ENCODE results near the gene DMD.
A peak's percentile ranks its signal among the peaks of the same experiment; 100 is the strongest.
"Not testable (repeated sequence)": the region's sequence is repeated elsewhere in the genome, so short reads cannot be mapped to it uniquely, and the experiment has no call there.

The DMD gene

DNA sequence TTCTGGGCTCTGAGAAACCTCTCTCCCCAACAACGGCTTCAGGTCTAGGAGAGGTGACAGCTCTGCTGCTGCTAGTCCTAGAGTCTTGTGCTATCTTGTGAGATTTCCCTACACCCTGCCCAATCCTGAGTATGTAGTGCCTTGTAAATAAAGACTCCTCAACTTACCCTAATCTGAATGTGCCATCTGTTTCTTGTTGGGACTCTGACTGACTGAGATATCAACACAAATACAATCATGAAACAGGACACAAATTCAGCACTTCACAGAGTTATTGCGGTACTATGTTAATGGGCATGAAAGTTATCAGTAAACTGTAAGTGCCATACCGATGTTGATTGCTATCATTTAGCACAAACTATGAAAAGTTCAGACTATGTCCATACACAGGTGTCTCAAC, 1610.5 kb downstream of the DMD start:
- DNase-seq (ENCODE audit: low spot score) = no peak

DNA sequence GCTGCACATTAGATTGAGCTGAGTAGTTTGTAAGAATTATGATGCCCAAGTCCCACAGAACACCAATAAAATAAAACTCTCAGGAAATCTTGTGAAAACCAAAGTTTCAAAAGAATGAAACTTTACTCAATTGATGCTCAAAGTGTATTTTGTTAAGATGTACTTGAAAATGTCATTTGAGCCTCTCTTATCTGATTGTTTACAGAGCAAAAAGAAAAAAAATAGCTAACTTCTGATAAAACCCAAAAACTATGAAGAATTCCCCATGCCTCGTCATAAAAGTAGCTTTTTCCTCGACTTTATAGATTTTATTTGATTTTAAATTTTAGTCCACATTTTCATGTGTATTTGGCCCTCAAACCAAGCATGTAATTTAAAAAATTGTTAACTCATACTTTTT, 1618.0 kb downstream of the DMD start:
- no peak for DNase-seq (ENCODE audit: low spot score)

DNA sequence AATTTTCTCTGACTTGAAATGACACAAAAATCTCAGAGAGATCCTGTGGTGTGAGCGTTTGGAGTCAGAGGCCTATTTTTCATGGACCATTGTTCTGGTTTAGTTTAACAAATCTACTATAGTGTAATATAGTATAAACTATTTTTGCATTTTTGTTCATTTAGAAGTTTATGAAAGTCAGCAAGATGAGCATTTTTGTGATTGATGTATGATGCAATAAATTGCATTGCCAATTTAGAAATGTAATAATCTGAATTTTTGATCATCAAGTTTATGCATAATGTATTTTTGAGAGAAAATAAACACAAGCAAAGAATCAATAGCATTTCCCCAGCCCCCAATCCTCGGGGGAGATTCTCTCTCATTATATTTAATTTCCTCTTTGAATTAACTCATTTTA, 1620.0 kb downstream of the DMD start:
- DNase-seq (ENCODE audit: low spot score) = no peak

DNA sequence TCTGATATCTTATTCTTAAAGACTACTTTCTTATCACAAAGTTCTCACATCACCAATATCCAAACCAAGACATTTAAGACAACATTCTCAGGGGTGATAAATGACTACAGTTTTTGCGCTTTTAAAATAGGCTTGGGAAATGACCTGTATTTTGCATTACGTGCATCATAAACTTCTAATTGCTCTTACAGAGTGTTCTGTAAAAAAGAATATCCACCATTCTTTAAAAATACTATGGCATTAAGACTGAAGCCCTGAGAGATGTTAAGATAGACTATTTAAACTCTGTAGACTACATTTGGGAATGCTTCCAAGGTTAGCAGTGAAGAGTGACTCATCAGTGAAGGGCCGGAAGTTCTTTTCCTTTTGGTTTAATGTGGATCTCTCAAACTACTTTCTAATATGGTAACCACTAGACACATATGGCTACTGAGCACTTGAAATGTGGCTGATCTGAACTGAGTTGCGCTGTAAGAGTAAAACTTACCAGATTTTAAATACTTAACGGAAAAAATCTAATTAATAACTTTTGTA, 1620.7 kb downstream of the DMD start:
- DNase-seq (ENCODE audit: low spot score) = peak; percentile 3

DNA sequence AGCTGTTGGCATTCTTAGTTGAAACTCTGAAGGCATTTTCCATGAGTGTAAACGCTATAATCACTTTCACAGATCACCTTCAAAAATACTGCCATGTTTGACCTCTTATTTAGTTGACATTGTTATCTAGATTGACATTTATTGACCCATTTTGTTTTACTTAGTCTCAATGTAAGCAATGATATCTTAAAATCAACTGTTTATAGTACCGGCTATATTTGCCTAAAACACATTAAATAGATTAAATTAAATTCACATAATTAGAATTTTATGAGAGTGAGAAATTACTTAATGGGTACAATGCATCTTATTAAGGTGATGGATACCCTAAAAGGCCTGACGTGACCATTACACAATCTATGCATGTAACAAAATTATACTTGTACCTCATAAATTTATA, 1621.8 kb downstream of the DMD start:
- DNase-seq (ENCODE audit: low spot score) = no peak

DNA sequence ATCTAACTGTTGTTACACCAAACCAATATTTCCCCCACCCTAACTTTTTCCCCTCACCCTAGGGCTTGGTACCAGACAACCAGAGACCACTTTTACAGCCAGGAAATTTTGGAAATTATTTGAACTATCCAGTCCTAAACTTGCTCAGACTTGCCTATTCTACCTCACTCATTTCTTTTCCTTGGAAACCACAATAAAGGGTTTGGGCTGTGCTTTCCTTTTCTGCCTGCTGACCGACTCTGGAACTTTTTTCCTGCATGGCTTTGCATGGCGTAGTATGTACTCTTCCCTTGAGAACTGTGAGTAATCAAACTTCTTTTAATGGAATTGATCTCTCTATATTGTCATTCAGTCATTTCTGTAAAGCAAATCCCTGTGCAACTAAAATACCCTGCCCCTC, 1623.0 kb downstream of the DMD start:
- DNase-seq (ENCODE audit: low spot score) = no peak

DNA sequence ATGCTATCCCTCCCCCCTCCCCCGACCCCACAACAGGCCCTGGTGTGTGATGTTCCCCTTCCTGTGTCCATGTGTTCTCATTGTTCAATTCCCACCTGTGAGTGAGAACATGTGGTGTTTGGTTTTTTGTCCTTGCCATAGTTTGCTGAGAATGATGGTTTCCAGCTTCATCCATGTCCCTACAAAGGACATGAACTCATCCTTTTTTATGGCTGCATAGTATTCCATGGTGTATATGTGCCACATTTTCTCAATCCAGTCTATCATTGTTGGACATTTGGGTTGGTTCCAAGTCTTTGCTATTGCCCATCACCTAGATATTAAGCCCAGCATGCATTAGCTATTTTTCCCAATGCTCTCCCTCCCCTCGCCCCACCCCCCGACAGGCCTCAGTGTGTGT, 1627.5 kb downstream of the DMD start:
- not testable (repeated sequence) for DNase-seq (ENCODE audit: low spot score)

DNA sequence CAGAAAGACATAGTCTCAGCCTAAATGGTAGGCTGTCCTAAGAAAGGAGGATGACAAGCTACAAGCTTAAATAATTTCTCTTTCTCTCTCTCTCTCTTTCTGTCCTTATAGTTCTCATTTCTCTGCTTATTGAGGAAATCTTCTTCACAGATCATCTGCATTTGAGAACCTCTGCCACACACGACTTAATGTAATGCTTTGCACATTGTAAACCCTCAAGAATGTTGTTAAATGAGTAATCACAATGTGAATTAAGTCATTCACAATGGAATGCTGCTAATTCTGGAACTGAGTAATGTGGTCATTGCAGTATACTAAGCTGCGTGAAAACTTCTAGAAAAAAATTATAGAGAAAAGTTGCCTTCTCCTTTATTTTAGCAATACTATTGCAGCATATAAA, 1630.6 kb downstream of the DMD start:
- DNase-seq (ENCODE audit: low spot score) = no peak

DNA sequence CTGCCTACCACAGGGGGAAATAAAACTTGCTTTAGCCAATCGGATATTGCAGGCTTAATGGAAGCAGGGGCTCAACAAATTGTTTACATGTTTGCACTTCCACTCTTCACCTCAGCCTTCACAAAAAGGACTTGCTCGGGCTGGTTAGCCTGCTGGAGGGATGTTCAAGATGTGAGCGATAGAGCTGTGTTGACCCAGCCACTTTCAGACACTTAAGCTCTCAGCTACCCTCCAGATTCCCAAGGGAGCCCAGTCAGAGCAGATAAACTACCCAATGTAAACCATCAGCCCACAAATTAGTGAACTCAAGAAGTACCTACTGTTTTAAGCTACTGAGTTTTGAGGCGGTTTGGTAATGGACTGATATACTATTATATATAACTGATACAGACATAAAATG, 1631.1 kb downstream of the DMD start:
- DNase-seq (ENCODE audit: low spot score) = no peak

DNA sequence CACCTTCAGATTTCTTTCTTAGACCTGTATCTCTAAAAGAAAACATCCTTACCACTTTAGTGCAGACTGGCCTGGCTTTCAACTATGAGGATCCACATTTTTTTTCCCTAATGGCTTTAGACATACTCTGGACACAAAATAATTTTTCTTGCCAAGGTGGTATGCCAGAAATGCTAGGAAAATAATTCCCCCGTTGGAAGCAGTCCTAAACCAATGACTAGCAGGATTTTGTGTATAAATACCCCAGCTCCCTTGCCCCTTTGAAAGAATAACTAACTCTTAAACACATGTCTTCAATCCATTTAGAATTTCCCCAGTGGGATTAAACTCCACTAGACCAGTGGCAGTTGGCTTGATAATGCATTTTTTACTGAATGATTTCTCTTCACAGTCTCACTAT, 1639.0 kb downstream of the DMD start:
- no peak for DNase-seq (ENCODE audit: low spot score)

DNA sequence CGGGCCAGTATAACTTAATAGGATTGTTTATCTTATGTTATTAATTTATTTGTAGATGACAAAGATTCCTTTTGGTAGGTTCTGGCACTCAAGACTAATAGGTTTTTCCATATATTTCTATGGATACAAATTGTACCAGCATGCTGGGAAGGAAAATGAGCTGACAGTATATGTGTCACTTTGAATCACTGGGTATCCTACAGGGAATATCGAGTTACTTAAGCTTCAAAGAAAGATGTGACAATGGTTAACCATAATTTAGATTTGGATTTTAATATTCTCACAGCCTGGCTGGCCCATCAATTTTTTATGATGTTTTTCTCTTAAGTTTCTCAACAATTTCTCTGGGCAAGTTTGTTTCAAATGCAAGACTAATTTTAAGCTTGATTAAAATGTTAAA, 1640.7 kb downstream of the DMD start:
- DNase-seq (ENCODE audit: low spot score) = no peak

DNA sequence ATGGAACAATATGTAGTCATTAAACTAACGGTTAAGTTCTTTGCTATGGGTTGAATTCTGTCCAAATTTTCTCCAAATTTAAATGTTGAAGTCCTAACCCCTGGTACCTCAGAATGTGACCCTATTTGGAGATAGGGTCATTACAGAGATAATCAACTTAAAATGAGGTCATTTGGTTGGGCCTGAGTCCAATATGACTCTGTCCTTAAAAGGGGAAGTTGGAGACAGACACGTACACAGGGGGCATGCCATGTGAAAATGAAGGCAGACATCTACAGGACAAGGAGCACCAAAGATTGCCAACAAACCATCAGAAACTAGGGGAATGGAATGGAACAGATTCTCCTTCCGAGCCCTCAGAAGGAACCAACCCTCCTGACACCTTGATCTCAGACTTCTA, 1647.6 kb downstream of the DMD start:
- no peak for DNase-seq (ENCODE audit: low spot score)

DNA sequence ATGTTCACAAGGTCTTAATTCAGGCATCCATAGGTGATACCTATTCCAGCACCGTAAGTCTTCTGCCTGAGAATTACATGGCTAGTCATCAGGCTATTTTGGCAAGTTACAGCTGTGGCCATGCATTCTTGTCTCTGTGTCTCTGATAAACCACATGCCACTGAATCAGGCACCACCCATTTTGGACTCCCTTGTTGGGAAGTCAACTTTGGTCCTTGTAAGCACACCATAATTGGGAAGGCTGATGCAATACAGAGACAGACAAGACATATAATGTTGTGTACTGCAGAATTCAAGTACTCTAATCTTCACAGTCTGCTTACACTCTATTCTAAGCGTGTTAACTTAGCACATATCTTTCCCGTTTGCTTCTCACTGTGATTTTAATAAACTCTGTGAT, 1655.8 kb downstream of the DMD start:
- no peak for DNase-seq (ENCODE audit: low spot score)

DNA sequence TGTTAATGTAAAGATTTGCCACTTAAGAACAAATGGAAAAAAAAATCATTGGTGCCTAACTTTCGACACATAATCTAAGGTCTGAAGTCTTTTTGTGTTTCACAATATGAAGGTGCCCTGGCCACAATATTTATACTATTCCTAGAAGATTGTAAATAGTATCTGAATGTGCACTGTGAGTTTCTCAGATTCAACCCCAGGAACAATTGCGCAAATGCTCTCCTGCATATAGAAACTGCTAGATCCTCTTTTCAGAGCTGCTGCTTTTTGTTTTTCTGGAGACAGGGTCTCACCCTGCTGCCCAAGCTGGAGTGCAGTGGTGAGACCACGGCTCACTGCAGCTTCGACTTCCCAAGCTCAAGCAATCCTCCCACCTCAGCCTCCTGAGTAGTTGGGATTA, 1659.4 kb downstream of the DMD start:
- no peak for DNase-seq (ENCODE audit: low spot score)

DNA sequence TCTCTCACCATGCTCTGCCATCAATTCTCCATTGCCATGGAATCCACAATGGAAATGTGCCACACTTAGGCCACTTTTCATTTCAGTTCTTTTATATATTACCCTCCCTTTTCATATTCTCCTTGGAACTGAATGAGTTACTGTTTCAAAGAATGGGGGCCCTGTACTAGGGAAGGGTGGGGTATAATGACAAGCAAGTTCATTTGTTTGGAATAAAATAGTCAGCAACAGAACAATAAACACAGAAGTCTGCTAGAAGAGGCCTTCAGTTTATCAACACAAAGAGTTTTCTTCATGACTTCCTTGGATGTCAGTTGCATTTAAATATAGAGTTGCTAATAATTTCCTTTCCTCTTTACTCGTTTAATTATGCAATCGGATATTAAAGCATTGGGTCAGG, 1661.2 kb downstream of the DMD start:
- DNase-seq (ENCODE audit: low spot score) = peak; percentile 31

DNA sequence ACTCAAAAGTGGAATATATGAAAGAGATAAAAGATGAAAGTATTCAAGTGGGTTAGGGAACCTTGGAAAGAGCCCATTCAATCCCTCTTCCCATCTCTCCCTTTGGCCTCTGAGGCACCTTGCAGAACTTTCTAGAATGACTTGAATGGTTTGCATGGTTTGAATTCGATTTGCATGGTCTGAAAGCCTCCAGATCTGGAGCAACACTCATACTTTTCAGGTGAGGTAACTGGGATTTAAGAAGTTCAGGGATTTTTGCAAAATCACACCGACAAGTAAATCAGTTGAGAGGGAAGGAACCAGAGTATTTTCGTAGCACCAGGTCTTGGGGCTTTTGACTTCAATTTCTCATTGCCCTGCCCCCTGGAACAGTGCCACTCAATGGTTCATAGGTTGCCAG, 1663.5 kb downstream of the DMD start:
- no peak for DNase-seq (ENCODE audit: low spot score)

DNA sequence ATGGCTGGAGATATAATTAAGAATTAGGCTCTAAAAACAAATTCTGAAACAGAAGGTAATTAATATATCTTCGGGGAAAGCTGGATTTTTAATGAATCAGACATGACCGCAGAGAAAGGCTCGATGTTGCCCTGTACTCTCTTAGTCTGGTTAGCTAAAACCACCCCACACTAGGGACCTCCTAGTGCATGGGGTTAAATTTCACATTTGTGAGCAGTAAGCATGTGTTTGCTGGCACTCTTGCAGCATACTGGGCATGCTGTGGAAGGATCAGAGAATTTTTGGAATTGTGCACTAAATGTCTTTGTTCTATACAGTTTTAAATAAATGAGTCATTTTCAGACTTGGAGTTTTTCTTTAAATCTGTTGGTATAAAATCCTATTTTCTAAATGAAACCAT, 1663.9 kb downstream of the DMD start:
- DNase-seq (ENCODE audit: low spot score) = no peak

DNA sequence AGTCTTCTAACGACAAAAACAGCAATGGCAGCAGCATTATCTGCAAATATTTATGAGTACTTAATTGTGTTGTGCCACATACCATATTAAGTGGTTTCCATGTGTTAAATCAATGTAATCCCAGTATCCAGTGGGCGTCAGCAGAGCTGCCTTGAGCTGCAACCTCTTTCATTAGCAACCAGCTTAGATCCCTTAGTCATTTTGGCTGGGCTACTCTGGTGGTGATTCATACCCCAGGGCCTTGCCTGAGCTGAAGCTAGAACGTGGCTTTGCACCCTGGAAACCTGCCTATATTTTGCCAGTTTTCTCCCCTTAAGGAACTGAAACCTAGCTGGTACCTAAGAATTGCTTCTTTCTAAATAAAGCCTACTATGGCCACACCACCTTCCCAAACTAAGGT, 1665.2 kb downstream of the DMD start:
- DNase-seq (ENCODE audit: low spot score) = no peak

DNA sequence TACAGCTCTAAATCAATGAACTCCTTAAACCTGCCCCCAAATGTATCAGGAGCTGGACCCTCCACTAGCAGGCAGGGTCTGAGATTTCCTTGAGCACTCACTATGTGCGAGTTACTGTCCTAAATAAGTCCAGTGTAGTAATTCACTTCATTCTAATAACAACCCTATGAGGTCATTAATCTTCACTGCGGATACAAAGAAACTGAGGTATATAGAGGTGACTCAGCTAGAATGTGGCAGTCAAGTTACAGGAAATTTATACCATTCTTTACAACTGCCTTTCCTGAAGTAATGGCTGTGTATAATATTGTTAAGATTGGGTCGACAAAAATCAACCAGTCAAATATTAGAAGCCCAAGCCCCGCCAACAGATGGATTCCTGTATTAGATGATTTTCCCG, 1665.6 kb downstream of the DMD start:
- DNase-seq (ENCODE audit: low spot score) = no peak

DNA sequence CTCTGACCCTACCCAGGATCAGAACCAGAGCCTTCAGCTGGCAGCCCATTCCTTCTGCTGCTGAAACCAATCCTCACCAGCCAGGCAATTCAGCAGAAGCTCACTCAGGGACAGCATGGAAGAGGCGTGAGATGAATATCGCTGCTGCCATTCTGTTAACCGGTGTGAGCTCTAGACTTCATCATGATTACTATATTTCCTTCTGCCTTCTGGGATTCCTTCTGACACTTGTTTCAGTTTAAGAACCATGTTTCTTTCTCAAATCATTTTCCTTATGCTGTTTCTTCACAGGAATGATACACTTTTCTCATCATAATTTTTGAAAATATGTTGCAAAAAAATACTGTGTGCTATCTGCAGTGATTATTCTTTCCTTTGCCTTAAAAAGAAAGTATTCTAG, 1666.2 kb downstream of the DMD start:
- no peak for DNase-seq (ENCODE audit: low spot score)

DNA sequence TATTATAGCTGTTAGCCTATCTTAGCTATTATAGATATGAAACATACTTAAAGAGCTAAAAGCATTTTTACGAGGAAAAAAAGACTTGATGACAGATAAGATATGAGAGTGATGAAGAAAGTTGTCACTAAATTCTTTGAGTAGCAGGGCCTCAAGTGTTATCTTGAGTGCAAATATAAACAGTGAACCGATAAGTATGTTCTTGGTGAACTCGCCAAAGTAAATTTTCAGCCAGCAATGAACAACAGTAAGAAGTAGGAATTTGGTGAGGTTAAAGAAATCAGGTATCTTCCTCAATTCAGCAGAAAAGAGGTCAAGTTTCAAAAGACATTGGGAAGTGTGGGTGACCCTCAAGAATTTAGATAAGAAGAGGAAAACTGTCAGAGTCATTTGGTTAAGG, 1667.7 kb downstream of the DMD start:
- no peak for DNase-seq (ENCODE audit: low spot score)

DNA sequence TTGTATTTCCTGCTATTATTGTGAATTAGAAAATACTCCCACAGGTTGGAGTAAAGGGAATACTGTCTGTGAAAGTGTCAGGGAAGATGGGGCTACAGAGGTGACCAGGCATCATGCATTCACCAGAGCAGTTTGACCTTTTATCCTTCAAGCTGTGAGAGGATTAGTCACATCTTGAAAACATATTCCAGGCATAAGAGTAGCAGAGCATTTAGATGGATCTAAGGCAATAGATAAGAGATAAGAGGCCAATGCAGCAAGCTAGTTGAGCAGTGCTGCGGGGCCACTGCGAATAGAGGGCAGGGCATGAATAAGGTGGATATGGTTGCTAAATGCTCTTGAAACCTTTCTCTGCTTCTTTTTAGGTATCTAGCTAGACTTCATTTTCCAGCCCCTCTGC, 1668.8 kb downstream of the DMD start:
- DNase-seq (ENCODE audit: low spot score) = no peak

DNA sequence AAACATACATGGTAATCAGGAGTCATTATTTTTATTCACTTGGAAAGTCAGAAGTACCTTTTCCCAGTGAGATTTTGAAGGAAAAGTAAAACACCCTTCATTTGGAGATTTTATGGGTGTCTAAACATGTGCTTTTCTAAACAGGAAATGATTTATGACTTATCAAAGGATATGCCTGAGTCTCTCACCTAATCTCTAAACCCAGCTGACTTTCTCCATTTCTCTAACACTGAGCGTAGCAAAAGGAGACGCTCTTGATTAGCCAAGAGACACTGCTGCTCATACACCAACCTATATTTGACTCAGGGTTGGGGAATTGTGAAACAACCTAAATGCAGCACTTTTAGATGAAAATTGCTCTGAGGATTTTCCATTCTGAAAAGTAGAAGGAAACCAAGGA, 1671.0 kb downstream of the DMD start:
- DNase-seq (ENCODE audit: low spot score) = no peak

DNA sequence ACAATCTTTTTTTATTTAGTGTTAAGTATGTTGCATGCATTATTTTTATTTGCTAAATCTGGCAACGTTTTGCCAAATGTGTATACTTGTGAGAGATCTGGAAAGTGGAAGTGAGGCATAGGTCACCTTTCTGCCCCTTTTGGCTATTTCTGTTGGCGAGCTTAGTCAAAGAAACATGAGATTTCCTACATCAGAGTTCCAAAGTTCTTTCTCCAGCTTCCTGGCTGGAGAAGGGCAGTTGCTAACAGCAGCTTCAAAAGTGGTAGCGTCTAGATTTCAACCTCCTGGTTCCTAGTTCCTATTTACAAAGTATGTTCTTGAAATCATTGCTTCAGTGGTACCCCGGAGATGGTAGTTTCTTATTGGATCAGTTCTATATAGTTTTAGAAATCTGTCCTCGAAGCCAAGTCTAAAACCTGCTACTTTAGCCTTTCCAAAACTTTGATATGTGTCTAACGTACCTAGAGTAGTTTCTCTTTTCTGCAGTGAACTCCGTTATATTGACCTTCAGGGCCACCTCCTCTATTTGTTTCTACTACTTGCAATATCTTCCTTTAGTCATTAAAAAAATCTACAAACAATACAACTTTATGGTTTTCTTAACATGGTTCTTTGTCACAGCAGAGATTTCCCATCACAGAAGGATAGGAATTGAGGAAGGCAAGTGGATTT, 1683.8 kb downstream of the DMD start:
- no peak for DNase-seq (ENCODE audit: low spot score)
